Right cardiac atrium (tissue), 5 donors: ENCODE results near the gene CTNNA3. TPM values are rescaled to one million over a fixed set of nuclear protein-coding genes. Genes with fewer than 3 reads are reported as not detected.
A peak's percentile ranks its signal among the peaks of the same experiment; 100 is the strongest.
"Not testable (repeated sequence)": the region's sequence is repeated elsewhere in the genome, so short reads cannot be mapped to it uniquely, and the experiment has no call there.

Experiments used
- ATAC-seq, 2 donors: fragments of 200-7000 bp; cut with Tn5 transposase; one replicate each; pipeline versions ENCODE4 v1.8.0 to v1.9.1; 2020; ENCODE audit warnings: moderate library complexity in 2 of 2, mild to moderate bottlenecking in 1 of 2
- DNase-seq, 3 donors: peaks; one replicate each; pipeline ENCODE4 v3.0.0-alpha.2; 2020
- H3K27ac ChIP-seq: one replicate; pipeline ENCODE4 v1.5.1; 2013; ENCODE audit warnings: mild to moderate bottlenecking, low read length, control low read depth, moderate library complexity
- H3K27me3 ChIP-seq: one replicate; pipeline ENCODE4 v1.6.1; 2013; ENCODE audit not compliant: control insufficient read depth, insufficient read depth
- H3K4me1 ChIP-seq: one replicate; pipeline ENCODE4 v1.6.1; 2013; ENCODE audit warnings: low read length; ENCODE audit not compliant: control insufficient read depth, insufficient read depth
- H3K4me3 ChIP-seq: one replicate; pipeline ENCODE4 v1.5.1; 2013; ENCODE audit warnings: low read length, control low read depth
- H3K9me3 ChIP-seq: one replicate; pipeline ENCODE4 v1.6.1; 2013; ENCODE audit warnings: low read length; ENCODE audit not compliant: control insufficient read depth
- WGBS: extraction: QIAGEN DNeasy Blood & Tissue Kit; methylation state at CpG from one replicate; pipeline ENCODE4 v1.1.7; 2013; 5-methylcytosine and 5-hydroxymethylcytosine counted together
- intact Hi-C, 4 donors: fragments of 100-400 bp; cut with DNase I; formaldehyde crosslinking; loops; one replicate each; pipeline versions ENCODE4 v1.11.0 to v1.14.0; 2022 to 2023
- polyA plus RNA-seq: library from polyadenylated mRNA; stranded (reverse); fragments of 200-250 nt; gene quantifications from one replicate; pipeline ENCODE4 v1.2.3, GENCODE V29; 2013
- total RNA-seq, 4 donors: library from RNA; stranded (reverse); fragmentation: NEBNext Ultra II Directional; extraction: Animal tissue kit (Norgen Biotek cat#: 25700); gene quantifications; one replicate each; pipeline ENCODE4 v1.2.1, GENCODE V29; 2021
- donor health status: healthy with polysubstance abuse.
- donor health status: DM: no; HTN: yes; CAD: no.
- donor health status: DM: no; HTN: no; CAD: no.
- donor health status: DM: no; HTN: yes; CAD: no; lungs with severe emphysema.
- donor health status: DM: yes; HTN: yes; CAD: no.

The CTNNA3 gene
- total and polyA plus RNA-seq, 5 donors, result 4.5 to 81.7 (median 67.7) TPM

DNA sequence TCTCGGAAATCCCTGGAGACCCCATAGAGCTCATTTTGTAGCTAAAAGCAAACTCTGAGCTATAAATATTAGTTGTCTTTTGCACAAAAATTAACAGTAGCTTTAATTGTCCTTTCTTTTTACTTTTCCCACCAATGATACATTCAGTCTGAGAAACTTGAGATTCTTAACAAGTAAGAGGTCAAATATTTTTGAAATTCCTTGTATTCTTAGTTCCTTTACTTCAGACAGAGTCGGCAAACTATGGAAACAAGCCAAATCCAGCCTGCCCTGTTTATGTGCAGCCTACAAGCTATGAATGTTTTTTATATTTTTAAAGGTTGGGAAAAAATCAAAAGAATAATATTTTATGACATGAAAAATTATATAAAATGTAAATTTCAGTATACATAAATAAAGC is 146.6 kb downstream of the CTNNA3 start:
- intact Hi-C loops, result no loop called here
- no peak for DNase-seq
- 36% methylated on average over 2 of the region's 2 CpGs for WGBS
- no peak for ATAC-seq
- no peaks in the 10 kb centered on the region for H3K4me1 ChIP-seq
- no peaks in the 10 kb centered on the region for H3K27me3 ChIP-seq
- no peak overlapping the region for H3K27ac ChIP-seq
- H3K4me3 ChIP-seq, result peak overlapping the region; percentile 15
- no peaks in the 10 kb centered on the region for H3K9me3 ChIP-seq

DNA sequence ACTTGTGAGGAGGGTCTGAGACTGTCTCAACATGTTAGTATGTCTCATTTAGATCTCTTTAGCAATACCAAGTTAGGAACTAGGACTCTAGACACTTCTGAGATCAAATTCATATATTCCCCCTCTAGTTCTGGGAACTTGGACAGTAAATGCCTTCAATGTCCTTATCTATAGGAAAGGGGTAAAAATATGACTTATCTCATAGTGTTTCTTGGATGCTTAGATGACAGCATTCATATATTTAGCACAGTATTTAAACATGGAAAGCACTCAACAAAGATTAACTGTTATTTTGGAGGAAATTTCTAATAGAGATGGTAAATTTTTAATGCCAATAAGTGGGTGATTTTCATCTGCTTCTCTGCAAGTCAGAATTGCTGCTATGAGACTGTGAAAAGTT is 154.6 kb downstream of the CTNNA3 start:
- Histone ChIP-seq H3K27me3 (no peaks in the 10 kb centered on the region), H3K9me3 (no peaks in the 10 kb centered on the region), H3K4me1 (peaks cover 3% of the 10 kb centered on the region), H3K4me3 (no peak overlapping the region), H3K27ac (no peak overlapping the region)
- ATAC-seq, result no peak
- intact Hi-C loops, result no loop called here
- DNase-seq, result no peak

DNA sequence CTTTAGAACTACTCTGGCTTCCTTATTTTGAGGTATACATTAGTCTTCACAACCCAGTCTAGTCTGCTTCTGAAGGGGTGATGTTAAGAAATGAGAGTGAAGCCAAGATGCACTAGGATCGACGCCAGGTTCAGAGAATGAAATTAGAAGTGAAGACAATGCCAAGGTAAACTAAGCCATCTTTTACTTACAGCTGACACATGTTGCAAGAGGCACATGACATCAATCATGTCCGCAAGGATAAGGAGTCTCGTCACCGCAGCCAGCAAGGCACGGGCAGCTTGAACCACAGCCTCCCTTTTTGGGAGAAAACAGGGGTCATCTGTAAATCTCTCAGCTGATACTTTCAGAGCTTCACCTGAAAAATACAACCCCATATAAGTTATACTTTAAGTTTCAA is 156.7 kb downstream of the CTNNA3 start:
- ATAC-seq (no peak), DNase-seq (no peak)
- H3K27me3 ChIP-seq, result no peaks in the 10 kb centered on the region
- no peak overlapping the region for H3K27ac ChIP-seq
- H3K4me1 ChIP-seq, result peaks cover 3% of the 10 kb centered on the region
- 38% methylated on average over 6 of the region's 6 CpGs for WGBS
- intact Hi-C loops, result no loop called here
- no peak overlapping the region for H3K4me3 ChIP-seq
- no peaks in the 10 kb centered on the region for H3K9me3 ChIP-seq

DNA sequence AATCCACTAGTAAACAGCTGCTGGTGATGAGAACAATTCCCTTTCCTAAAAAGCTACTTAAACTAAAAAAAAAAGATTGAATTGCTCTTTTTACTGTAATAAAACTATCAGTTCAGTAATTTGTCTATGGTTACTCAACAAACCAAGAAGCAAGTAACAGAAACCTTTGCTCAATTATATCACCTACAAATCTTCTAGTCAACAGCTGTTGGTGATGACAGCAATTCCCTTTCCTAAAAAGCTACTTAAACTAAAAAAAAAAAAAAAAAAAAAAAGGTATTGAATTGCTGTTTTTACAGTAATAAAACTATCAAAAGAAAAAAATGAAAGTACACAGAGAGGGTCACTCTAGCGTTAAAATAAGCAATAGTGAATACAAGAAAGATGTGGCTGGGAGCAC is 158.1 kb downstream of the CTNNA3 start:
- Histone ChIP-seq H3K4me1 (peaks cover 3% of the 10 kb centered on the region), H3K27ac (no peak overlapping the region), H3K9me3 (no peaks in the 10 kb centered on the region), H3K4me3 (no peak overlapping the region), H3K27me3 (no peaks in the 10 kb centered on the region)
- WGBS, result 91% methylated on average over 1 of the region's 1 CpG
- ATAC-seq (no peak), DNase-seq (no peak)
- intact Hi-C loops, result no loop called here

DNA sequence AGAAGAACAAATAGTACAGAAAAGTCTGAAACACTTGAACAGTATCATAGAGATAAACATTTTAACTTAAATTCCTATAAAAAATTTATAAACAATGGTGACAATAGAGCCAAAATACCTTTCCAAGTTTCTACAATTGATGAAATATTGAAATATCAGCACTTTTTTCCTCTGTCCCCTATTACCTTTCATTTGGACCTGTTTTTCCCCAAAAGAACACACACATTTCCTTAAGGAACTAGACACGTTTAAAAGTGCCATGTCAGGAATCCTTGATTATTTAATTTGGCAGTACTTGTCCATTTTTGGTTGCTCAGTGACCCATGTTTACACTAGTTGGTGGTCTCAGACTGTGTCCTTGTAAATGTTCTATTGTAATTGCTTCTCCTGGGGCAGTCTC is 162.6 kb downstream of the CTNNA3 start:
- H3K27me3 ChIP-seq, result no peaks in the 10 kb centered on the region
- ATAC-seq (no peak), DNase-seq (no peak)
- H3K4me1 ChIP-seq, result no peaks in the 10 kb centered on the region
- no peak overlapping the region for H3K27ac ChIP-seq
- intact Hi-C loops, result no loop called here
- H3K4me3 ChIP-seq, result no peak overlapping the region
- WGBS, result 34% methylated on average over 1 of the region's 1 CpG
- no peaks in the 10 kb centered on the region for H3K9me3 ChIP-seq

DNA sequence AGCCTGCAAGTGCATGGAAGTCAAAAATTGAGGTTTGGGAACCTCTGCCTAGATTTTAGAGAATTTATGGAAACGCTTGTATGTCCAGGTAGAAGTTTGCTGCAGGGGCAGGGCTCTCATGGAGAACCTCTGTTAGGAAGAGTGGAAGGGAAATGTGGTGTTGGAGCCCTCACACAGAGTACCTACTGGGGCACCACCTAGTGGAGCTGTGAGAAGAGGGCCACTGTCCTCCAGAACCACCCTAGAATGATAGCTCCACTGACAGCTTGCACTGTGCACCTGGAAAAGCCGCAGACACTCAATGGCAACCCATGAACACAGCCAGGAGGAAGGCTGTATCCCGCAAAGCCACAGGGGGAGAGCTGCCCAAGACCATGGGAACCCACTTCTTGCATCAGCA is 165.0 kb downstream of the CTNNA3 start:
- H3K27ac ChIP-seq, H3K9me3 ChIP-seq, H3K4me3 ChIP-seq, H3K4me1 ChIP-seq, intact Hi-C loops, H3K27me3 ChIP-seq, DNase-seq, ATAC-seq: not testable (repeated sequence)
- 91% methylated on average over 3 of the region's 3 CpGs for WGBS

DNA sequence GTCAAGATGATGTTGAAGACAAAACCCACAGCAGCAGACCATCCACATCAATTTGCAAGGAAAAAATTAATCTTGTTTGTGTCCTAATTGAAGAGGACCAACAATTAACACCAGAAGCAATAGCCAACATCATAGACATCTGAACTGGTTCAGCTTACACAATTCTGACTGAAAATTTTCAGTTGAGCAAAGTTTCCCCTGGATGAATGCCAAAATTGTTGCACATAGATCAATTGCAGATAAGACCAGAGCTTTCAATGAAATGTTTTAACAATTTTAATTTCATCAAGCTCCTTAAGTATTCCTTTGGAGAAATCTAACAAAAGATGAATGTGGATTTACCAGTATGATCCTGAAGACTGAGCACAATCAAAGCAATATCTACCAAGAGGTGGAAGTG is 168.6 kb downstream of the CTNNA3 start:
- intact Hi-C loops, result no loop called here
- Histone ChIP-seq H3K4me1 (peaks cover 1% of the 10 kb centered on the region), H3K9me3 (no peaks in the 10 kb centered on the region), H3K27ac (no peak overlapping the region), H3K27me3 (no peaks in the 10 kb centered on the region), H3K4me3 (no peak overlapping the region)
- no peak for DNase-seq
- no peak for ATAC-seq

DNA sequence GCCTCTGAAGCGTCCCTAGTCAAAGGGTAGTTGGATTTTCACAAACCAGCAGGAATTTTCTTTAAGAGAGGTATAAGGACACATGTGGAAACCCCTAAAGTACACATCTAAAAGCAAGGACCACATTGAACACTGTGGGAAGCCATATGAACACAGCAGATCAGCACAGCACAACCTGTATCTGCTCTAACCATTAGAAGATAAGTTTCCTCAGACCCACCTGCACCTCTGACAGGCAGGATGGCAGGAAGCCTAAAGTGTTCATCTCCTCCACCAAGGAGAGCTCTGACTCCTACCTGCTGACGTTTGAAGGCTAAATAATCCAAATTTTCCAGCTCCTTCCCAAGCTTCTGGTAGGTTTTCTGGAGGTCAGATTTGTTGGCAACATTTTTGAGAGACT is 174.4 kb downstream of the CTNNA3 start:
- H3K27ac ChIP-seq, result peak overlapping the region; percentile 35
- no peak overlapping the region for H3K4me3 ChIP-seq
- DNase-seq (no peak), ATAC-seq (no peak)
- 55% methylated on average over 2 of the region's 2 CpGs for WGBS
- H3K4me1 ChIP-seq, result no peaks in the 10 kb centered on the region
- H3K27me3 ChIP-seq, result no peaks in the 10 kb centered on the region
- H3K9me3 ChIP-seq, result no peaks in the 10 kb centered on the region
- intact Hi-C loops, result no loop called here

DNA sequence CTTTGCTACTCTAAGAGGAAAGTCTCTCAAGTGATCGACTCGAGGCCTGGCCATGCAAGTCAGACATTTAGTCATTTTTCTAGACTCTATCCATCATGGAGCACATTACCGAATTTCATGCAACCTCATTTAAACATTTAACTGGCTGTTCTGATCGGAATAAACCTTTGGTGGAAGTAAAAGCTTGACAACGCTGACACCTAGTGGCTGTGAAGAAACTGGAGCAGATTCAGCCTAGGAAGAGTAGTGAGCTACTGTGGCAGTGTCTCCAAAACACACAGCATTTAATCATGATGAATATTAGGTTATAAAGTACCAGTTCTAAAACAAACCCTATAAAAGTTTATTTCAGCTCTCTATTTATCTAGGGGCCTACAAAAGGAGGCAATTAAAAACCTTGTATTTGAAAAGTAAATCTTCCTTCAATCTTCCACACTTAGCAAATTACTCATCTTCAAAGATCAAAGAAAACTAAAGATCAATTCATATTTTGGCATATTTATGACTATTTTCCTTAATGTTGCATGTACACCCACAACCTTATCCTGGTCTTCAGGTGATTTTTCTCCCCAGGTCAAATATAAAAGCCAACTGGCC is 175.0 kb downstream of the CTNNA3 start:
- H3K9me3 ChIP-seq, result no peaks in the 10 kb centered on the region
- WGBS, result 7% methylated on average over 5 of the region's 5 CpGs
- intact Hi-C loops, result no loop called here
- ATAC-seq (peak; percentile 72), DNase-seq (no peak)
- no peak overlapping the region for H3K4me3 ChIP-seq
- no peak overlapping the region for H3K27ac ChIP-seq
- no peaks in the 10 kb centered on the region for H3K4me1 ChIP-seq
- H3K27me3 ChIP-seq, result no peaks in the 10 kb centered on the region

DNA sequence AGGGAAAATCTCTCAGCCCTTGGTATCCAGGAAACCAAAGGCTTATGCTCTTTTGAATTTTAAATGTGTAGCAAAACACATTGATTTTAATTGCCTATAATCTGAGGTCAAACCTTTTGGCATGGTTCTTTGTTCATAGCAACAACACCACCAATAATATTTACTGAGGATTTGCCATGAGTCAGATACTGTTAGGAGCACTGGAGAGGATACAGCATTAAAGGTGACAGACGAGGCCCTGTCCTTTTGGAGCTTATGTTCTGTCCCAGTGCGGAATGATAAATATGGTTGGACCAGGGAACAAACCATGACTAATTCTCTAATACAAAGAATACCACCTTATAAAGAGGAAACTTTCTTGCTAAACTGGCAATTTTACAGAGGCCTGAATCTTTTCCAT is 176.6 kb downstream of the CTNNA3 start:
- intact Hi-C loops, result no loop called here
- ATAC-seq, result peak; percentile 55 to 58
- Histone ChIP-seq H3K27me3 (no peaks in the 10 kb centered on the region), H3K9me3 (no peaks in the 10 kb centered on the region), H3K4me1 (no peaks in the 10 kb centered on the region), H3K4me3 (no peak overlapping the region), H3K27ac (no peak overlapping the region)
- DNase-seq, result no peak
- 73% methylated on average over 2 of the region's 2 CpGs for WGBS

DNA sequence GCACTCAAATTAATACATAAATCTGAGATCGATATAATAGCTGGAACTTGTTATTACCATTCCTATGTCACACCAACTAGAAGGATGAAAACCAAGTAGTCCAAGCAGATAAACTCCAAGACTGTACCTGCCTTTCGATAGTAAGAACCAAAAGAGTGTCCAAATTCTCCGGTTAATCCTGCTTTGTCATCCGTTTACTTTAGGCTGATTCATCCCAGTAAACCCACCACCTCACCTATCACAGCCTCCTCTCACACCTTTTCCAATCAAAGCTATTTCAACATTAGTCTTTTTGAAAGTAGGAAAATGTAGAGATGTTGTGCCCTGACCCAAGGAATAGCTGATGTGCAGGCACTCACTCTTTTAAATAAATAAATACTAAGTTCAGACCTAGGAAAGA is 177.2 kb downstream of the CTNNA3 start:
- DNase-seq (no peak), ATAC-seq (no peak)
- H3K27ac ChIP-seq, result no peak overlapping the region
- 87% methylated on average over 4 of the region's 4 CpGs for WGBS
- H3K4me1 ChIP-seq, result no peaks in the 10 kb centered on the region
- no peak overlapping the region for H3K4me3 ChIP-seq
- H3K27me3 ChIP-seq, result no peaks in the 10 kb centered on the region
- no peaks in the 10 kb centered on the region for H3K9me3 ChIP-seq
- intact Hi-C loops, result no loop called here

DNA sequence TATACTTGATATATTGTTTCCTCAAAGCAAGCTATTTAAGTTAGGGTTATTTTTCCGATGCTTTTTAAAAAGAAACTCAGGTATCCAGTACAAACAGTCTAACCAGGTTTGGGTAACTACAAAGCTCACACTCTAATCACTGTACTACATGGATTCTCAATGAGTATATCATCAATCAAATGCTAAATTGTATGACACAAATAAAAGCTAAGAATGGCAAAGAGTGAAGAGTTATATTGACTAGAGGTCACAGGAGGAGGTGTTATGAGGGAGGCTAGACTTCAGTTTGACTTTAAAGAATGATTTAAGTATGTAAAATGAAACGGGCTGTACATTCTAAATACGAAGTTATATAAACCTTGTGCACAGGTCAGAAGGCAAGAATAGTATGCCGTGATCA is 178.0 kb downstream of the CTNNA3 start:
- H3K27me3 ChIP-seq, result no peaks in the 10 kb centered on the region
- H3K4me3 ChIP-seq, result no peak overlapping the region
- intact Hi-C loops, result no loop called here
- 89% methylated on average over 4 of the region's 4 CpGs for WGBS
- H3K27ac ChIP-seq, result no peak overlapping the region
- ATAC-seq (no peak), DNase-seq (no peak)
- no peaks in the 10 kb centered on the region for H3K4me1 ChIP-seq
- H3K9me3 ChIP-seq, result no peaks in the 10 kb centered on the region
